ENCODE data around the gene TMC6. TPM values are rescaled to one million over a fixed set of nuclear protein-coding genes. Genes with fewer than 3 reads are reported as not detected.
A peak's percentile ranks its signal among the peaks of the same experiment; 100 is the strongest.

The TMC6 gene
- total and polyA plus RNA-seq, 8 donors, result 9.2 to 223 (median 41.7) TPM

- H3K27ac ChIP-seq, result peak overlapping the region in 1 of 5 donors; percentile 5
- no peaks in the 10 kb centered on the region for H3K9me3 ChIP-seq
- peaks cover 9 to 62% (median 25%) of the 10 kb centered on the region in 4 donors for H3K36me3 ChIP-seq
- H3K4me3 ChIP-seq, result no peak overlapping the region
- H3K27me3 ChIP-seq, result no peaks in the 10 kb centered on the region
- DNase-seq, result peak in 1 of 2 donors; percentile 11
- TF ChIP-seq CTCF (IDR thresholded peaks at IDR 0.05), result no peak
- no peak for TF ChIP-seq EP300 (IDR thresholded peaks at IDR 0.05)
- no peak for TF ChIP-seq POLR2AphosphoS5 (IDR thresholded peaks at IDR 0.05)
- TF ChIP-seq POLR2A (IDR thresholded peaks at IDR 0.05), result no peak
- WGBS, 5 donors, result 80 to 87% (median 86%) methylated on average over 23 to 25 of the region's 25 CpGs
- intact Hi-C loops (cut with DNase I; ENCODE audit: low total_unique reads), result loop anchor here (5.0 kb wide), 2 partner anchors 63 to 143 kb away; no protein-coding TSS in a partner anchor
- peaks cover 12 to 46% (median 20%) of the 10 kb centered on the region in 4 donors for H3K4me1 ChIP-seq
These were observed 14.5 kb downstream of the TMC6 start for GRCh38 chr17:78113804-78114785.

- TF ChIP-seq POLR2A (IDR thresholded peaks at IDR 0.05) (no peak), POLR2AphosphoS5 (IDR thresholded peaks at IDR 0.05) (peak in 2 of 3 donors; percentile 14 to 83), CTCF (IDR thresholded peaks at IDR 0.05) (peak in 6 of 7 experiments; percentile 59 to 100 (median 98)), EP300 (IDR thresholded peaks at IDR 0.05) (no peak)
- intact Hi-C loops (cut with DNase I; ENCODE audit: low total_unique reads), result loop anchor here (5.0 kb wide), 2 partner anchors 65 to 145 kb away; no protein-coding TSS in a partner anchor
- WGBS, 5 donors, result 47 to 66% (median 55%) methylated on average over 14 to 33 of the region's 33 CpGs
These were observed 15.8 kb downstream of the TMC6 start for GRCh38 chr17:78112518-78113471.

GRCh38 chr17:78111727-78112517, 16.6 kb downstream of the TMC6 start:
- H3K27me3 ChIP-seq, result no peaks in the 10 kb centered on the region
- TF ChIP-seq POLR2AphosphoS5 (IDR thresholded peaks at IDR 0.05) (no peak), POLR2A (IDR thresholded peaks at IDR 0.05) (no peak), EP300 (IDR thresholded peaks at IDR 0.05) (no peak), CTCF (IDR thresholded peaks at IDR 0.05) (no peak)
- peaks cover 10 to 59% (median 35%) of the 10 kb centered on the region in 4 donors for H3K36me3 ChIP-seq
- intact Hi-C loops (cut with DNase I; ENCODE audit: low total_unique reads), result loop anchor here (5.0 kb wide), 2 partner anchors 65 to 145 kb away; no protein-coding TSS in a partner anchor
- 87 to 94% (median 91%) methylated on average over 17 to 28 of the region's 28 CpGs for WGBS, 5 donors
- H3K9me3 ChIP-seq, result no peaks in the 10 kb centered on the region
- no peak for DNase-seq
- H3K4me1 ChIP-seq, result peaks cover 6 to 34% (median 13%) of the 10 kb centered on the region in 4 donors
- no peak overlapping the region for H3K27ac ChIP-seq
- no peak overlapping the region for H3K4me3 ChIP-seq

More at GRCh38 chr17:78112518-78113471, 15.8 kb downstream of the TMC6 start:
- no peaks in the 10 kb centered on the region for H3K9me3 ChIP-seq
- H3K4me3 ChIP-seq, result no peak overlapping the region
- H3K36me3 ChIP-seq, result peaks cover 10 to 59% (median 31%) of the 10 kb centered on the region in 4 donors
- DNase-seq, result peak; percentile 87 to 89
- H3K27me3 ChIP-seq, result no peaks in the 10 kb centered on the region
- peaks cover 10 to 43% (median 18%) of the 10 kb centered on the region in 4 donors for H3K4me1 ChIP-seq
- H3K27ac ChIP-seq, result peak overlapping the region in 1 of 5 donors; percentile 13
